GM12873 (cell line): ENCODE results near the gene JAKMIP2.

ENCODE experiments used
- CTCF ChIP-seq: IDR thresholded peaks from 2 replicates; pipeline ENCODE4 v1.5.1; 2012; ENCODE audit warnings: low read depth, mild to moderate bottlenecking, moderate library complexity, low read length, control low read depth; ENCODE audit not compliant: insufficient read depth; ENCODE audit errors: missing control alignments

The JAKMIP2 gene

GRCh38 chr5:147643142-147643541, 139.4 kb downstream of the JAKMIP2 start:
- no peak for TF ChIP-seq CTCF

GRCh38 chr5:147642666-147643065, 139.9 kb downstream of the JAKMIP2 start:
- TF ChIP-seq CTCF: no peak

GRCh38 chr5:147639321-147639720, 143.2 kb downstream of the JAKMIP2 start:
- no peak for TF ChIP-seq CTCF

- TF ChIP-seq CTCF: no peak
These were observed 145.9 kb downstream of the JAKMIP2 start for GRCh38 chr5:147636729-147636984.

GRCh38 chr5:147635882-147636728, 146.4 kb downstream of the JAKMIP2 start:
- TF ChIP-seq CTCF: no peak

GRCh38 chr5:147633173-147633572, 149.4 kb downstream of the JAKMIP2 start:
- no peak for TF ChIP-seq CTCF

- no peak for TF ChIP-seq CTCF
These were observed 151.0 kb downstream of the JAKMIP2 start for GRCh38 chr5:147631428-147632003.
